Left ventricle myocardium superior (tissue), 1 donor: ENCODE results near the gene CCNL1. TPM values are rescaled to one million over a fixed set of nuclear protein-coding genes. Genes with fewer than 3 reads are reported as not detected.
"Not testable (repeated sequence)": the region's sequence is repeated elsewhere in the genome, so short reads cannot be mapped to it uniquely, and the experiment has no call there.

ENCODE experiments used
- ATAC-seq: fragments of 200-7000 bp; cut with Tn5 transposase; one replicate; pipeline ENCODE4 v1.9.1; 2020; ENCODE audit warnings: mild to moderate bottlenecking, moderate library complexity
- DNase-seq: peaks from one replicate; pipeline ENCODE4 v3.0.0-alpha.2; 2020
- intact Hi-C: fragments of 100-400 bp; cut with micrococcal nuclease; formaldehyde crosslinking; loops from one replicate; pipeline ENCODE4 v1.11.0; 2022
- long read RNA-seq: library from polyadenylated mRNA; unstranded; transcript quantifications from one replicate; pipeline ENCODE4 v2.0.0, GENCODE V29; 2021
- total RNA-seq: library from RNA; stranded (reverse); fragmentation: NEBNext Ultra II Directional; extraction: Animal tissue kit (Norgen Biotek cat#: 25700); gene quantifications from one replicate; pipeline ENCODE4 v1.2.1, GENCODE V29; 2021
- donor health status: DM: no; HTN: yes; CAD: no; lungs with severe emphysema.

The CCNL1 gene
- 30.7 TPM for total RNA-seq
- long read RNA-seq, partial matches to known transcripts: 7 of 23 reads
- long read RNA-seq, other reads (novel, unspliced or antisense): 8 of 23 reads

DNA sequence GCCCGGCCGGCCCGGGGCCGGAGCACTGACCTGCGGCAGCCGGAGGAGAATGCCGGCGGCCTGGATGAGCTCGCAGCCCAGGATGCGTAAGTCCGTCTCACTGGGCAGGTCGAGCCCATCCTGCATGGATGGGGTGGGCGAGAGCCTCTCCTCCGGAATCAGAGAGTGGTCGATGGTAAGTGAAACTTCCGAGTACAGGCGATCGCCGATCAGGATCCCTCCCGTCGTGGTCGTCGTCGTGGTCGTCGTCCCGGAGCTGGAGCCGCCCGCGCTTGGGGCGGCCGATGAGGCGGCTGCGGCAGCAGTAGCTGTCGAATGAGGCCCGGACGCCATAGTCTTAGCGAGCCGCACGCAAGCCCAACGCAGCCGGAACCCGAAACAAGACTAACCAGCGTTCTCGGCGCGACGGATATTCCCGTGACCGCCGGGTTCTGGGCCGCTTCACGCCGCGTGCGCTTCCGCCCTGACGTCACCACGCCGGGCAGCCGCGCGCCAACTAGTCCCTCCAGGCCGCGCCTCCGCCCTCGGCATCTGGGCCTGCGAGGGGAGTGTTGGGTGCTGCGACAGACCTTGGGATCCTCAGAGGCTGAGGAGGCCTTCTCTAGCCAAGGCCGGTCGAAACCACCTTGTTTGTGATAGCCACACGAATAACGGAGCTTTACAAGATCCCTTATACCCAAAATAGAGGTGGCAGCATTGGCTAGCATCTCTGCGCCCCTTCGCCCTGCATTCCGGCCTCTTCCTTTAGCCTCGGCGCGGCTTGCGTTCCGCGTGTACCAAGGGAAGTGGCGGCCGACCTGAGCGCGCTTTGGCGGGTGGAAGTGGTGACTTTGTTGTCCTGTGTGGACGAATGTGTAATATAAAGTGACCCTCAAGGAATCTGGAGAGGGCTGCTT lies at the start of gene CCNL1:
Gene CCNL1 (minus strand): TSS at position 386 of the 896 bp plus-strand sequence. CDS start 53 bp downstream, at position 333.
- intact Hi-C loops: no loop called here
- ATAC-seq (peak; percentile 95), DNase-seq (peak; percentile 99)

DNA sequence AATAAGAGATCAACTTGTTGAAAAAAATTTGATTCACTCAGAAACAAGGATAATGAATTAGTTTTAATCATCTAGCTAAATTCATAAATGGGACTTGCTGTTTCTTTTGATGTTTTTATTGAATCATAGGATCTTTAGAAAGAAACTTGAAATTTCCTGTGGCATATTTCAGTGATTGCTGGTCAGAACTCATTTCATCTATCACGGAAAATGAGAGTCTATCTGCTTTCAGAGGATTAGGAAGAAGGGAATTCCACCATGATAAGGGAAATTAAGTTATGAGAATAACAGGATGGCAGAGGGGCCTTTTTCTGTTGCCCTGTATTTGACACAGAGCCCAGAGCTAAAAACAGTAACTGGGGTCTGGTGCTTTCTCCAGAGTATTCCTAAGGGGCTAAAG lies 44.9 kb upstream of the CCNL1 start:
- intact Hi-C loops: loop anchor here (2.0 kb wide), 1 partner anchor 288 kb away; no protein-coding TSS in a partner anchor
- DNase-seq (no peak), ATAC-seq (no peak)

DNA sequence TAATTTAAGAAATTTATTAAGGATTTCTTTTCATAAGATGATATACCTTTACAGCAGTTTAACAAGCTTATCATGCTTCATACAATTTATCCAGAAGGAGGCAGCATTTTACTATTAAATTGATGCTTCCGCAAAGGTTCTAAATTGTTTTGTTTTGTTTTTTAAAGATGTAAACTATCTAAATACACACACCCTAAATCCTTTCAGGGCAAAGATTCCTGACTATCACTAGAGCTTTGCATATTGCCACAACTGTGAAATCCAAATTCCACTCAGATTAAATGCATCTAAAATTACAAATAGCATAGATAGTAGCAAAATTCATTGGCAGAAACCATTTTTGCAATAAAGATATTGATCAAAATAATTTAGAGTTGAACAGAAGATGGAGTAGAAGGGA lies 44.5 kb upstream of the CCNL1 start:
- intact Hi-C loops: loop anchor here (2.0 kb wide), 1 partner anchor 288 kb away; no protein-coding TSS in a partner anchor
- DNase-seq (no peak), ATAC-seq (no peak)

DNA sequence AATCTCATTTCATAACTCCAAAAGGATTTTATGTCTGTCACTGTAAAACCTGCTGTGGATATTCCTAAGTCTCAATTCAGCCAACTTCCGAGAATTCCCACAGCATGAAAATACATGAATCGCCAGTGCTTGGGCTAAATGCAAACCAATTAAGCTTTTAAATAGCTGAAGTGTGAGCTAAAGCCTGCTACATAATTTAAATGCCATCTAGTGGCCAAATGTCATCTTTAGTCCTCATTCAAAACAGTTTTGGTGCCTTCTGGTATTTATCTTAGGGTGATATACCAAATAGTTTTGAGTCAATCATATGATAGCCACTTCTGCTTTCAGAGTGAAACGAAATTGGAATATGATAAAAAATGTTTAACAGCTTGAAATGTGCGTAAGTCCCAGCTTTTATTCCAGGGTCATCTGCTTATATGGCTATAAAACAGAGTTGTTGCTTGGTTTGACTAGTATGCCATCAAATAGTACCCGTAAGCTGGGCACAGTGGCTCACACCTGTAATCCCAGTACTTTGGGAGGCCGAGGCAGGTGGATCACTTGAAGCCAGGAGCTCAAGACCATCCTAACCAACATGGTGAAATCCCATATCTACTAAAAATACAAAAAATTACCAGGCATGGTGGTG lies 41.8 kb upstream of the CCNL1 start:
- intact Hi-C loops: no loop called here
- DNase-seq (no peak), ATAC-seq (peak; percentile 29)

DNA sequence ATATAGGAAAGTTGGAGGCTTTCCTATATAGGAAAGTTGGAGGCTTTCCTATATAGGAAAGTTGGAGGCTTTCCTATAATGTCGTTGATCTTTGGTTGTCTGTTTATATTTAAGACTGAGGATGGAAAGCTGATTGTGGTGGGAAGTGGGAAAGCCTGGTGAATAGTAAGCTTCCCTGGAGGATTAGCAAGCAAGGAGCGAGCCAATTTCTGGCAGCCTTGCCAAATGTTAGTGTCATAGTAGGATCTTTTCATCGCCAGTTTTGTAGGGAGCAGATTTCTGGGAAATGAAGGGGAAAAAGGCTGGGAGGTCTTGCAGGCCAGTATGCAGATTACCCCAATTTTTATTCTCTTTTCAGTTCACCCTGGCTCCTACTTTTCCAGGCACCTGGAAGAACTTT lies 39.9 kb upstream of the CCNL1 start:
- no peak for ATAC-seq
- intact Hi-C loops: no loop called here
- no peak for DNase-seq

DNA sequence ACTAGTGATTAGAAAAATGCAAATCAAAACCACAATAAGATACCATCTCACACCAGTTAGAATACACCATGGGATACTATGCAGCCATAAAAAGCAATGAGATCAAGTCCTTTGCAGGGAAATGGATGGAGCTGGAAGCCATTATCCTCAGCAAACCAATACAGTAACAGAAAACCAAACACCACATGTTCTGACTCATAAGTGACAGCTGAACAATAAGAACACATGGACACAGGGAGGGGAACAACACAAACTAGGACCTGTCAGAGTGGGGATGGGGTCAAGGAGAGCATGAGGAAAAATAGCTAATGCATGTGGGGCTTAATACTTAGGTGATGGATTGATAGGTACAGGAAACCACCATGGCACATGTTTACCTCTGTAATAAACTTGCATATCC lies 36.0 kb upstream of the CCNL1 start:
- no peak for DNase-seq
- ATAC-seq: no peak
- intact Hi-C loops: no loop called here

DNA sequence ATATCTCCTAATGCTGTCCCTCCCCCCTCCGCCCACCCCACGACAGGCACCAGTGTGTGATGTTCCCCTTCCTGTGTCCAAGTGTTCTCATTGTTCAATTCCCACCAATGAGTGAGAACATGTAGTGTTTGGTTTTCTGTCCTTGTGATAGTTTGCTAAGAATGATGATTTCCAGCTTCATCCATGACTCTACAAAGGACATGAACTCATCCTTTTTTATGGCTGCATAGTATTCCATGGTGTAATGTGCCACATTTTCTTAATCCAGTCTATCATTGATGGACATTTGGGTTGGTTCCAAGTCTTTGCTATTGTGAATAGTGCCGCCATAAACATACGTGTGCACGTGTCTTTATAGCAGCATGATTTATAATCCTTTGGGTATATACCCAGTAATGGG lies 31.2 kb upstream of the CCNL1 start:
- ATAC-seq, intact Hi-C loops, DNase-seq: not testable (repeated sequence)

DNA sequence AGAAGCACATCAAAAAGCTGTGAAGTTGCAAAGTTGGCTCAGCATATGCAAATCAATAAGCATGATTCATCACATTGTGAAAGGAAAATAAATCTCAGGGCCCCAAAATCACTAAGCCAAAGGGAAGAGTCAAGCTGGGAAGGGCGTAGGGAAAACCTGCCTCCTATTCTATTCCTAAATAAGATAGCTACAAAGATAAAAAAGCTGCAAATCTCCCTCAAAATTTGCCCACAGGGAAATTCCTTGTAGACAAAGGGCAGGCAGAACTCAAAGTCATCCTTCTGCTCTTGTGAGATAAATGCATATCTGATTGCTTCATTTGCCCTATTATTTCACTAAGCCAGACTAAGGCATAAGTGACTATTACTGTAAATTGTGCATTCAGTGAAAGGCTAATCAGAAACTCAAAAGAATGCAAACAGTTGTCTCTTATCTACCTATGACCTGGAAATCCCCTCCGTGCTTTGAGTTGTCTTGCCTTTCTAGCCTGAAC lies 30.5 kb upstream of the CCNL1 start:
- DNase-seq (no peak), ATAC-seq (no peak)
- intact Hi-C loops: no loop called here

DNA sequence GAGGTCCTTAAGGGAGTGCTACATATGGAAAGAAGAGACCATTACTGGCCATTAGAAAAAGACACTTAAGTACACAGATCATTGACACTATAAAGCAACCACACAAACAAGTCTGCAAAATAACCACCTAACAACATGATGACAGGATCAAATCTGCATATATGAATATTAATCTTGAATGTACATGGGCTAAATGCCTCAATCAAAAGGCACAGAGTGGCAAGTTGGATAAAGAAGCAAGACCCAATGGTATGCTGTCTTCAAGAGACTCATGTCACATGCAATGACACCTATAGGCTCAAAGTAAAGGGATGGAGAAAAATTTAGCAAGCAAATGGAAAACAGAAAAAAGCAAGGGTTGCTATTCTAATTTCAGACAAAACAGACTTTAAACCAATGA lies 28.4 kb upstream of the CCNL1 start:
- intact Hi-C loops: no loop called here
- DNase-seq (no peak), ATAC-seq (no peak)

DNA sequence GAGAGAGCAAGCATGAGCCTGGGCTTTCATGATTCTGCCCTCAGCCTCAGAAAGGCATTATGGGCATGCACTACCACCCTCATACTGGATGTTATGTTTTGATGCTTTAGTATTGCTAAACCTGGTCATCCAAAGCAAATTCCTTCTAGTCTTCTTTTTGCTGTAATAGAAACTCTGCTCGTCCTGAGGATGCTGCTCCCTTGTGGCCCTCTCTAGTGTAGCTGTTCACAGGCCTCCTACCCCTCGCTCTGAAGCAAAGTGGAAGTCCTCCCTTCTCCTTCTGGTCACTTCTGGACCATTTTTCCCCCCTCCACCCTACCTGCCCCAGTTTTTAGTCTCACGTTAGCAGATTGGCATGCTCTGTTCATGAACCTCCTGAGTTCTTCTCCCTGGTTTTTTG lies 22.9 kb upstream of the CCNL1 start:
- intact Hi-C loops: no loop called here
- DNase-seq: no peak
- no peak for ATAC-seq

DNA sequence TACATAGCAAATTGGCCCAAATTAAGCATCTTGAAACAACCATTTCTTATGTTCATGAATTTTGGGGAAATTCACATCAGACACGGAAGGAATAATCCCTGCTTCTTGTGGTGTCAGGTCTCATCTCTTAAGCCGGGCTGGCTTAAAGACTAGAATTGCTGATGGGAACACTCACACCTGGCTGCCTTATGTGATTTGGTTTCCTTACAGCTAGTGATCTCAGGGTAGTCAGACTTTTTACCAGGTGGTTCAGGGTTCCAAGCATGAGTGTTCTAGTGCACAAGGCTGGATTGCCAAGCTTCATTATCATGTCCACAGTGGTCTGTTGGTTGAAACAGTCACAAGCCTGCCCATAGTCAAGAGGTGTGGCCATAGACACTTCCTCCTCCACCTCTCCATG lies 20.3 kb upstream of the CCNL1 start:
- intact Hi-C loops: no loop called here
- DNase-seq: no peak
- no peak for ATAC-seq

DNA sequence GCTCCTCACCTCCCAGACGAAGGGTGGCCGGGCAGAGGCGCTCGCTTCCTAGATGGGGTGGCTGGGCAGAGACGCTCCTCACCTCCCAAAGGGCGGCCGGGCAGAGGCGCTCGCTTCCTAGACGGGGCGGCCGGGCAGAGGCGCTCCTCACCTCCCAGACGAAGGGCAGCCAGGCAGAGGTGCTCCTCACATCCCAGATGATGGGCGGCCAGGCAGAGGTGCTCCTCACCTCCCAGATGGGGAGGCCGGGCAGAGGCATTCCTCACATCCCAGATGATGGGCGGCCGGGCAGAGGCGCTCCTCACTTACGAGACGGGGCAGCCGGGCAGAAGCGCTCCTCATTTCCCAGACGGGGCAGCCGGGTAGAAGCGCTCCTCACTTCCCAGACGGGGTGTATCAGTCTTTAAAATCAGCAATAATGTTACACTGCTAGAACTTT lies 19.4 kb upstream of the CCNL1 start:
- ATAC-seq (no peak), DNase-seq (no peak)
- intact Hi-C loops: no loop called here

DNA sequence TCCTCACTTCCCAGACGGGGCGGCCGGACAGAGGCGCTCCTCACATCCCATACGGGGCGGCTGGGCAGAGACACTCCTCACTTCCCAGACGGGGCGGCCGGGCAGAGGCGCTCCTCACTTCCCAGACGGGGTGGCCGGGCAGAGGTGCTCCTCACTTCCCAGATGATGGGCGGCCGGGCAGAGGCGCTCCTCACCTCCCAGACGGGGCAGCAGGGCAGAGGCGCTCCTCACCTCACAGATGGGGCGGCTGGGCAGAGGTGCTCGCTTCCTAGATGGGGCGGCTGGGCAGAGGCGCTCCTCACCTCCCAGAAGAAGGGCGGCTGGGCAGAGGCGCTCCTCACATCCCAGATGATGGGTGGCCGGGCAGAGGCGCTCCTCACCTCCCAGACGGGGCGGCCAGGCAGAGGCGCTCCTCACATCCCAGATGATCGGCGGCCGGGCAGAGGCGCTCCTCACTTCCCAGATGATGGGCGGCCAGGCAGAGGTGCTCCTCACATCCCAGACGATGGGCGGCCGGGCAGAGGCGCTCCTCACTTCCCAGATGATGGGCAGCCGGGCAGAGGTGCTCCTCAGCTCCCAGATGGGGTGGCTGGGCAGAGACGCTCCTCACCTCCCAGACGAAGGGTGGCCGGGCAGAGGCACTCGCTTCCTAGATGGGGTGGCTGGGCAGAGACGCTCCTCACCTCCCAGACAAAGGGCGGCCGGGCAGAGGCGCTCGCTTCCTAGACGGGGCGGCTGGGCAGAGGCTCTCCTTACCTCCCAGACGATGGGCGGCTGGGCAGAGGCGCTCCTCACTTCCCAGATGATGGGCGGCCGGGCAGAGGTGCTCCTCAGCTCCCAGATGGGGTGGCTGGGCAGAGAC lies 18.8 kb upstream of the CCNL1 start:
- peak; percentile 28 for DNase-seq
- ATAC-seq, intact Hi-C loops: not testable (repeated sequence)

DNA sequence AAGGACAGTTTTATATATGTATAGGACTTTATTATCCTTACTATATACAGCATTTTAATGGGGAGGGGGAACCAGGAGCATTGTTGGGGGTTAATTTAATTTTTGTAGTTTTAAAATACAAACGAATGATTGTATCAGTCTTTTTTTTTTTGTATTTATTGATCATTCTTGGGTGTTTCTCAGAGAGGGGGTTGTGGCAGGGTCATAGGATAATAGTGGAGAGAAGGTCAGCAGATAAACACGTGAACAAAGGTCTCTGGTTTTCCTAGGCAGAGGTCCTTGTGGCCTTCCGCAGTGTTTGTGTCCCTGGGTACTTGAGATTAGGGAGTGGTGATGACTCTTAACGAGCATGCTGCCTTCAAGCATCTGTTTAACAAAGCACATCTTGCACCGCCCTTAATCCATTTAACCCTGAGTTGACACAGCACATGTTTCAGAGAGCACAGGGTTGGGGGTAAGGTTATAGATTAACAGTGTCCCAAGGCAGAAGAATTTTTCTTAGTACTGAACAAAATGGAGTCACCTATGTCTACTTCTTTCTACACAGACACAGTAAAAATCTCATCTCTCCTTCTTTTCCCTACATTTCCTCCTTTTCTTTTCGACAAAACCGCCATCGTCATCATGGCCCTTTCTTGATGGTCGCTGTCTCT lies 18.0 kb upstream of the CCNL1 start:
- intact Hi-C loops, ATAC-seq: not testable (repeated sequence)

DNA sequence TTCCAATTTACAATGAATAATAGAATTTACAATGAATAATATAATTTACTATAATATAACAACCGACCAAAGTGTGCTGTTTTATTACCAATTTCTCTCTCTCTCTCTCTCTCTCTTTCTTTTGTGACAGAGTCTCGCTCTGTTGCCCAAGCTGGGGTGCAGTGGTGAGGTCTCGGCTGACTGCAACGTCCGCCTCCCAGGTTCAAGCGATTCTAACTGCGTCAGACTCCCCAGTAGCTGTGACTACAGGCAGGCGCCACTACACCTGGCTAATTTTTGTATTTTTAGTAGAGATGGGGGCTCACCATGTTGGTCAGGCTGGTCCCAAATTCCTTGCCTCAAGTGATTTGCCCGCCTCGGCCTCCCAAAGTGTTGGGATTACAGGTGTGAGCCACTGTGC lies 17.0 kb upstream of the CCNL1 start:
- intact Hi-C loops: no loop called here

More for the DNA sequence above, 18.0 kb upstream of the CCNL1 start:
- not testable (repeated sequence) for DNase-seq

DNA sequence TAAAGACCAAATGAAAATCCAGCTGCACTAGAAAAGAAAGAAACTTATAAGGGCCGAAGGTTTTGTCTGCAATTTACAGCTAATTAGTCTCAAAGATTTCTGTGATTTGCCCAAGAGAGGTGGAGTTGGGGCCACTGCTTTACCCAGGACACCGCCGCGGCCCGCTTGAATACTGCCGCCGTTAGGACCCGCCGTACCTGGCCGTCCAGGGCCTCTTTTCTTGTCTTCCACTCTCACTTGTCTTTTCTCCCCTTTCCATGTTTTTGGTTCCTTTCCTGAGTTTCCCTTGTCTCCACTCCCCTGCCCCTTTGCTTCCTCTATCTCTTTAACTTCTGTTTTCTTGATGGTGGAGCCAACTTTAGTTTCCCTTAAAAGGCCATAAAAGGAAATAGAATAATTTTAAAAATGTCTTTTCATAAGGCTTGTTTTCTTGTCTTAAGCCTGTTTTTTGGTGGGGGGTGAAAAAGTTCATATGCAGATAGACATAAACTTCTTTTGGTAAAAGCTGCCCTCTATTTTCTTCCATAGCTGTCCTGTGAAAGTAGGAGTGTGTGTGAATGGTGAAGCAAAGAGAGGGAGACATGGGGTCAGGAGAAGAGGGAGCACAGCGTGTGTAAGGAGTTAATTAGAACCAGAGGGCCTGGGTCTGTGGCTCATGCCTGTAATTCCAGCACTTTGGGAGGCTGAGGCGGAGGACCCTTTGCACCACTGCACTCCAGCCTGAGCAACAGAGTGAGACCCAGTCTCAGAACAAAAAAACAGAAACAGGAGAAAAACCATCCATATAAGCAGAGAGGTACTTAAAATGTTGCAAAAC lies 16.0 kb upstream of the CCNL1 start:
- DNase-seq (peak; percentile 44), ATAC-seq (peak; percentile 37)
- intact Hi-C loops: no loop called here

More for the DNA sequence above, 17.0 kb upstream of the CCNL1 start:
- no peak for DNase-seq
- ATAC-seq: no peak

DNA sequence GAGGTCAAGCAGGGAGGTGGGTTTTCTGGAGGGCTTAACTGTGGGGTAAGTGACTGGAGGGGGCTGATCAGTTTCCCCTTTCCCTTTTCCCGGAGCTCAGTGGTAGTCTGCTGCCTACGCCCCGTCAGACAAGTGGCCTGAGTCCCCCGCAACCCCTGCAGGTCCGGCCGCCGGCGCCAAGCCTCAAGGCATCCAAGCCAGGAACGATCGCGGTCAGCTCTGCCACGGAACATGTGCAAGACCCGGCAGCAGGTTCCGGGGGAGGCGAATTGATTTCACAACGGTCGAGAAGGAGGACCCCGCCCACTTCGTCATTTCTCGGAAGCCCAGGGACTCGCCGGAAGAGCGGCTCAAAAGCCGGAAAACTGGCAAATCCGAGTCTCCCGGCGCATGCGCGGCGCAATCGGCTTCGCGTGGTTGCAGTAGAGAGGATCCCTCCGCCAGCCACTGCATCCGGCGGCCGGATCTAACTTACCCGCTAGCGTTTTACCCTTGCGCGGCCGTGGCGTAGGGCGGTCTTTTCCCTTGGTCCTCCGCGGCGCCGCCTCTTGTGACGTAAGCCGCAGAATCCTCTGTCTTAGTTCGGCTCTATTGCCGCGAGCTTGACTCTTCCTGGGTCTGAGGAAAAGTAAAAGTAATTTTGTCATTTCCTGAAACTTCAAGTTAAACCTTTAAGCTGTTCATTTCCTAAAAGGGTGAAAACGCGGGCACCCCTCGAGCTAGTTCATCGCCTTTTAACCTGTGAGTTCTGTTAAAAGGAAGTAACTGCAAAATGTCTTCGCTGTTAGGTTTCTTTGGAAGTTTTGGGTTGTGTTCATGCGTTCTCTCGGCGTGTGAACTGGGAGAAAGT lies 14.9 kb upstream of the CCNL1 start:
- ATAC-seq: peak; percentile 97
- DNase-seq: peak; percentile 99
- intact Hi-C loops: no loop called here
